ENCODE measurements around the gene PTBP1. TPM values are rescaled to one million over a fixed set of nuclear protein-coding genes. Genes with fewer than 3 reads are reported as not detected.

Gene PTBP1
- total RNA-seq = 607 and 623 TPM in 2 replicates
- 382 and 465 TPM in 2 replicates for polyA plus RNA-seq
- 214 and 242 TPM in 2 replicates for polyA plus RNA-seq (2011; cell fraction: cytosol; rRNA removed)
- polyA plus RNA-seq (2011; cell fraction: nucleus; rRNA removed) = 500 and 584 TPM in 2 replicates
- polyA plus RNA-seq (2012) = 424 and 517 TPM in 2 replicates
- polyA minus RNA-seq = 274 and 326 TPM in 2 replicates
- 213 TPM for polyA minus RNA-seq (2011; cell fraction: cytosol; rRNA and poly(A)+ RNA removed)
- 251 and 318 TPM in 2 replicates for polyA minus RNA-seq (2011; cell fraction: nucleus; rRNA and poly(A)+ RNA removed)
- percentile 95 among the genes with signal in this experiment for Bru-seq, nascent RNA
- BruChase-seq, experiment 1, labeled RNA remaining after a 6-hour chase = percentile 99 among the genes with signal in this experiment
- percentile 99 among the genes with signal in this experiment for BruChase-seq, experiment 2, labeled RNA remaining after a 2-hour chase
- long read RNA-seq, transcript PTBP1-204 (15 exons, 3,185 nt) = minor isoform, 8 of 585 reads
- long read RNA-seq, transcript PTBP1-203 (15 exons, 3,598 nt) = major isoform, 186 of 585 reads
- long read RNA-seq, transcript PTBP1-201 (14 exons, 3,155 nt) = minor isoform, 96 of 585 reads
- long read RNA-seq, partial matches to known transcripts = 247 of 585 reads
- long read RNA-seq, other reads (novel, unspliced or antisense) = 43 of 585 reads

DNA sequence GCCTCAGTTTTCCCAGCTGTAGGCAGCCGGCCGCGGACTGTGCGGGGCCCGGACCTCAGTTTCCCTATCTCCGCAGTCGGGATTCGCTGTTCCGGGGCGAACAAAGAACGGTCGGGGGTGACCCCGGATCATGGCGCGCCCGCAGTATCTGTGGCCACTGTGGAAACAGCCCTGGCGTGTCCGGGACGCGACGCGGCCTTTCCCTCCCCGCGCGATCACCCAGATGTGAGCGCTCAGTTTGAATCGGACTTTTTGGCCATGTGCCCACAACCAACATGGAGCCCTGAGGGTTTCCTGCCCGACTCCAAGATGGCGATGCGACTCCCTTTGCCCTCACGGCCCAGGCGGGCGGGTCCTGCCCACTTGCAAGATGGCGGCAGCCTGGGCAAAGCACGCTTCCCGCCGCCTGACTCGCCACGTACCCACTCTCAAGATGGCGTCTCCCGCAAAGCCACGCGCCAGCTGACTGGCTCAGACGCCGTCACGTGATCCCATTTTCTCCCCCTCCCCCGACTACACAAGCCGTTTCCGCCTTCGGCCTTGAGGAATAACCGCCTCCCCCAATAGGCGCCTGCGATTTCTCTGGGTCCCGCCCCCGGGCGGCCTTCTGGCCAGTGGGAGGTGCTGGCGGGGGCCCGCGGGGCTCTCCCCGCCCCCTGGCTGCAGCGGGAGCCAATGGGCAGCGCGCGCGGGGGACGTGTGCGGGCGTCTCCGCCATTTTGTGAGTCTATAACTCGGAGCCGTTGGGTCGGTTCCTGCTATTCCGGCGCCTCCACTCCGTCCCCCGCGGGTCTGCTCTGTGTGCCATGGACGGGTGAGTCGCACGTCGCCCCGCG is at the start of gene PTBP1:
Gene PTBP1, plus strand, starts transcription at position 761 of the 836 bp plus-strand sequence. Its CDS starts 46 bp downstream, at position 807.
- peak within 1 kb of the TSS; percentile 84 to 93 (median 87) for H3K4me3 ChIP-seq (replicated peaks in 1 of 3; ENCODE audit: insufficient read depth in 1 of 3, low read depth in 1 of 3, low read length in 3 of 3)
- dilution Hi-C loops (cut with MboI; ENCODE audit: extremely low pct_ligation_motif_present, low sequenced_read_pairs) (no loop called here), intact Hi-C loops (cut with micrococcal nuclease) (loop anchor here (1.0 to 10.0 kb wide), 4 partner anchors 8 to 448 kb away; partner anchors contain the start of genes ATP5F1D and MIDN)
- peaks cover 11 to 15% of the 10 kb centered on the region in 2 experiments for H3K36me3 ChIP-seq (ENCODE audit: control insufficient read depth in 2 of 2, extremely low read depth in 1 of 2, insufficient read depth in 2 of 2, low read length in 2 of 2)
- H3K27me3 ChIP-seq (ENCODE audit: control insufficient read depth in 2 of 2, insufficient read depth in 2 of 2, low read length in 2 of 2) = no peaks in the 10 kb centered on the region
- H3K79me2 ChIP-seq (ENCODE audit: control insufficient read depth, insufficient read depth, low read length) = peaks cover 41% of the 10 kb centered on the region
- no peaks in the 10 kb centered on the region for H3K9me1 ChIP-seq (replicated peaks; ENCODE audit: control insufficient read depth, extremely low read depth, insufficient read depth, low read length)
- POLR2A ChIA-PET = interaction anchor here (0.6 to 1.3 kb wide), 2 partner anchors 12 to 13 kb away, joined by 3 to 4 read pairs; no protein-coding TSS in a partner anchor
- H3K4me1 ChIP-seq (ENCODE audit: control insufficient read depth, extremely low read depth, insufficient read depth, low read length) = peaks cover 33% of the 10 kb centered on the region
- CTCF ChIA-PET = no interaction called here
- H2AFZ ChIP-seq (ENCODE audit: low read depth, low read length) = peak within 1 kb of the TSS; percentile 72
- FAIRE-seq (peak; percentile 99), DNase-seq (ENCODE audit: low read depth, low spot score) (peak; percentile 100)
- peak within 1 kb of the TSS; percentile 86 for H3K4me2 ChIP-seq (ENCODE audit: insufficient read depth, low read length)
- peak within 1 kb of the TSS; percentile 73 for H3K27ac ChIP-seq (ENCODE audit: insufficient read depth, low read depth, low read length)
- peak within 1 kb of the TSS; percentile 92 for H3K9ac ChIP-seq (replicated peaks; ENCODE audit: extremely low read depth, insufficient read depth, low read length)
- no peaks in the 10 kb centered on the region for H3K9me3 ChIP-seq (replicated peaks; ENCODE audit: control insufficient read depth, insufficient read depth, low read length)
- BruUV-seq (replicated peaks) = no TSS peak
- H4K20me1 ChIP-seq (replicated peaks; ENCODE audit: control insufficient read depth, extremely low read depth, insufficient read depth, low read length) = no peaks in the 10 kb centered on the region
- TF ChIP-seq POLR2A (IDR thresholded peaks at IDR 0.05; ENCODE audit: low read depth, low read length) (peak; percentile 88), EZH2 (IDR thresholded peaks at IDR 0.05; ENCODE audit: borderline replicate concordance, low read depth, low read length, severe bottlenecking) (no peak), FOS (IDR thresholded peaks at IDR 0.05; ENCODE audit: borderline replicate concordance, insufficient read depth, low read length) (no peak), MYC (IDR thresholded peaks at IDR 0.05; ENCODE audit: low read depth, low read length) (peak; percentile 97), GATA2 (IDR thresholded peaks at IDR 0.05; ENCODE audit: insufficient read depth, insufficient read length, low read depth, low read length) (no peak), POLR2AphosphoS5 (IDR thresholded peaks at IDR 0.05; ENCODE audit: insufficient read depth, low read depth, low read length) (peak; percentile 70), JUN (IDR thresholded peaks at IDR 0.05; ENCODE audit: borderline replicate concordance, insufficient read depth, insufficient read length, low read depth) (no peak)
- TF ChIP-seq, protein P1, sequence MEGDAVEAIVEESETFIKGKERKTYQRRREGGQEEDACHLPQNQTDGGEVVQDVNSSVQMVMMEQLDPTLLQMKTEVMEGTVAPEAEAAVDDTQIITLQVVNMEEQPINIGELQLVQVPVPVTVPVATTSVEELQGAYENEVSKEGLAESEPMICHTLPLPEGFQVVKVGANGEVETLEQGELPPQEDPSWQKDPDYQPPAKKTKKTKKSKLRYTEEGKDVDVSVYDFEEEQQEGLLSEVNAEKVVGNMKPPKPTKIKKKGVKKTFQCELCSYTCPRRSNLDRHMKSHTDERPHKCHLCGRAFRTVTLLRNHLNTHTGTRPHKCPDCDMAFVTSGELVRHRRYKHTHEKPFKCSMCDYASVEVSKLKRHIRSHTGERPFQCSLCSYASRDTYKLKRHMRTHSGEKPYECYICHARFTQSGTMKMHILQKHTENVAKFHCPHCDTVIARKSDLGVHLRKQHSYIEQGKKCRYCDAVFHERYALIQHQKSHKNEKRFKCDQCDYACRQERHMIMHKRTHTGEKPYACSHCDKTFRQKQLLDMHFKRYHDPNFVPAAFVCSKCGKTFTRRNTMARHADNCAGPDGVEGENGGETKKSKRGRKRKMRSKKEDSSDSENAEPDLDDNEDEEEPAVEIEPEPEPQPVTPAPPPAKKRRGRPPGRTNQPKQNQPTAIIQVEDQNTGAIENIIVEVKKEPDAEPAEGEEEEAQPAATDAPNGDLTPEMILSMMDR (IDR thresholded peaks at IDR 0.05; ENCODE audit: extremely low read depth in 1 of 2, insufficient read depth in 1 of 2, low read depth in 1 of 2, low read length in 2 of 2) = no peak
- TF ChIP-seq, protein P2, sequence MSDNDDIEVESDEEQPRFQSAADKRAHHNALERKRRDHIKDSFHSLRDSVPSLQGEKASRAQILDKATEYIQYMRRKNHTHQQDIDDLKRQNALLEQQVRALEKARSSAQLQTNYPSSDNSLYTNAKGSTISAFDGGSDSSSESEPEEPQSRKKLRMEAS (IDR thresholded peaks at IDR 0.05; ENCODE audit: insufficient read depth, insufficient read length) = peak; percentile 97

Data from endothelial cell of umbilical vein (primary cell).